Hematopoietic multipotent progenitor cell treated with erythropoietin and hydrocortisone succinate and interleukin-3 and kit ligand, for 6 days (in vitro differentiated cells): ENCODE measurements around the gene C1R.
"Not testable (repeated sequence)": the region's sequence is repeated elsewhere in the genome, so short reads cannot be mapped to it uniquely, and the experiment has no call there.

ENCODE experiments used
- DNase-seq: peaks from one replicate; pipeline ENCODE4 v3.0.0-alpha.2; 2015

C1R gene

DNA sequence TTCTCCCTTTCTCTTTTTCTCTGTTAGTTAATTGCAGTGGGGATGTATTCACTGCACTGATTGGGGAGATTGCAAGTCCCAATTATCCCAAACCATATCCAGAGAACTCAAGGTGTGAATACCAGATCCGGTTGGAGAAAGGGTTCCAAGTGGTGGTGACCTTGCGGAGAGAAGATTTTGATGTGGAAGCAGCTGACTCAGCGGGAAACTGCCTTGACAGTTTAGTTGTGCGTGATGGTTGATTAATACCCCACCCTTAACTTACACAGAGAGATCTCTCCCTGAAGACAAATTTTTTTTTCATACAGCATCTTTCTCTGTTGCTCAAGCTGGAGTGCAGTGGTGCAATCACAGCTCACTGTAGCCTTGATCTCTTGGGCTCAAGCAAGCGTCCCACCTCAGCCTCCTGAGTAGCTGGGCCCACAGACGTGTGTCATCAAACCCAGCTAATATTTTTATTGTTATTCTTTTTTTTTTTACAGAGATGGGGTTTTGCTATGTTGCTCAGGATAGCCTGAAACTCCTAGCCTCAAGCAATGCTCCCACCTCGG lies 27.1 kb downstream of the C1R start:
- DNase-seq: no peak

DNA sequence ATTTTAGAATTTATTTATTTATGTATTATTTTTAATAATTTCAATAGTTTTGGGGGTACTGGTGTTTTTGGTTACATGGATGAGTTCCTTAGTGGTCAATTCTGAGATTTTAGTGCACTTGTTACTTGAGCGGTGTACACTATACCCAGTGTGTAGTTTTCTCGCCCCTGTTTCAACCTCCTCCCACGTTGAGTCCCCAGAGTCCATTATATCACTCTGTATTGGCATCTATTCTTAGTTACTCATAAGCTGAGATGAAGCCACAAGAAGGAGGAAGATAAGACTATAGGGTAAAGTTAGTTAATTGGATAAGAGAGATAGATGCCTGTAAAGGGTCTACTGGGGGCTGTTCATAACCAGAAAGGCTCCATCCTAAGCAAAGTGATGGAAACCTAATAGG lies 27.7 kb downstream of the C1R start:
- no peak for DNase-seq

DNA sequence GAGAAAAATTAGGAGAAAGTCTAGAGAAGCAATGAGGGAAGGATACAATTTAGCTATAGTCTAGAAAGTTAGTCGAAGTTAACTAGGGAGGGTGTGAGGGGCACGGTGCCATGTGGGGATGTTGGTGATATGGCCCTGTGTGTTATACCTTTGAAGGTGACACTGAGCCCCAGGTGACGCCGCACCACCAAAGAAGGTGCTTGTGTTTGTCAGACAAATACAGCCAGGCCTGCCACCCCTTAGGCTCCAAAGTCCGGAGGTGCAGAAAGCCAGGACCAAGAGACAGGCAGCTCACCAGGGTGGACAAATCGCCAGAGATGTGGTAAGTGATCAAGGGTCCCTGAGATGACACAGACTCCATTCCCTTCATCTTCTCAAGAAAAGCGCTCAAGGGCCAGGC lies 30.6 kb downstream of the C1R start:
- DNase-seq: no peak

DNA sequence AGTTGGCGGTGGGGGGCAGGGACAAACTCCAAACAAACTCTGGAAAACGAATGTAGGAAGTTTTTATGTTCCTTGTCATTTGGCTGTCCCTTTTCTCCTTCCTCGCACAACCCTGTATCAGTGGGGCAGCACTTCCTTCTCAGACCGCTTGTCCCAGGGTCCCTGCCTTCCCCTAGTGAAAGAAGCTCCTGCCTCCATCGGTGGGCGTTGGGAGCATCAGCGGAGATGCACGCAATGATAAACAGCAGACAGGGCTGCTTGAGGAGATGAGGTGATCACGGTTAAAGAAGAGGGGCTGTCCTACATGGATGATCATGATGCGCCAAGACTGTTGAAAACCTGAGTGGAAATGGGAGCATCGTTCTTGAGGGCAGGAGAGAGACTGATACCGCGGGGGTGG lies 31.1 kb downstream of the C1R start:
- no peak for DNase-seq

DNA sequence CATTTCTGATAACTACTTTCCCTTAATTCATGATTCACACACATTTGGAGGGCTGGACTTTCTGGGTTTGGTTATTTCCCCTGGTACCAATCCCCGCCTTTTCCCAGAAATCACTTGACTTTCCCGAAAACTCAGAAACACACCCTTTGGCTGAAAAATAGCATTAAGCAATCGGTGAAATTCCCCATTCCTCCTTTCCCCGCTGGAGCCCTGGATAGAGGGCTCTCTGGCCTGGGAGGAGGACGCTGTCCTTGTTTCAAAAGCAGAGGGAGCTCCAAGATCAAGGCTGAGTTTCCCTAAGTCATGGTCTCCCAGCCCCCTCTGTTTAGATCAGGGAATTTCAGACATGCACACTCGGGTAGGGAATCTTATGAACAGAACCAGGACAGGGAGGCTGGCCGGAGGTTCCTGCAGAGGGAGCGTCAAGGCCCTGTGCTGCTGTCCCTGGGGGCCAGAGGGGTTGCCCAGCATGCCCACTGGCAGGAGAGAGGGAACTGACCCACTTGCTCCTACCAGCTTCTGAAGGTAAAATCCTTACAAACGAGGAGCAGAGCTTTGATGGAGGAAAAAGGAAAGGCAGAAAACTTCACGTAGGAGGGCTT lies 31.8 kb downstream of the C1R start, which contains the start of gene C1S:
Gene C1S (plus strand): TSS at position 366 of the 602 bp plus-strand sequence. CDS start 1,195 bp downstream, outside the sequence.
- DNase-seq: no peak

DNA sequence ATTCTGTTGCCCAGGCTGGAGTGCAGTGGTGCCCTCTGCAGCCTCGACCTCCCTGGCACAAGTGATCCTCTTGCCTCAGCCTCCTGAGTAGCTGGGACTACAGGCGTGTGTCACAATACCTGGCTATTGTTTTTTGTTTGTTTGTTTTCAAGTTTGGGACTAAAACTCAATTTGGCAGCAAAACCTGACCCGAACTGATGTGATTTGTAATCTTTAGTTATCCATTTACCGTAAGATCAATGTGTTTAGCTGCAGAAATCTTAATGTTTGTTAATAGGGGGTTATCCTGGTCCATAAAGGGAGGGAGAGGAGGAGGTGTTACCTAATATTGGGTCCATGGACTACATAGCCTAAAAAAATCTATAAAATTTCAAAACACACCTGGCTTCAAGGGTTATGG lies 32.5 kb downstream of the C1R start:
- DNase-seq: no peak

DNA sequence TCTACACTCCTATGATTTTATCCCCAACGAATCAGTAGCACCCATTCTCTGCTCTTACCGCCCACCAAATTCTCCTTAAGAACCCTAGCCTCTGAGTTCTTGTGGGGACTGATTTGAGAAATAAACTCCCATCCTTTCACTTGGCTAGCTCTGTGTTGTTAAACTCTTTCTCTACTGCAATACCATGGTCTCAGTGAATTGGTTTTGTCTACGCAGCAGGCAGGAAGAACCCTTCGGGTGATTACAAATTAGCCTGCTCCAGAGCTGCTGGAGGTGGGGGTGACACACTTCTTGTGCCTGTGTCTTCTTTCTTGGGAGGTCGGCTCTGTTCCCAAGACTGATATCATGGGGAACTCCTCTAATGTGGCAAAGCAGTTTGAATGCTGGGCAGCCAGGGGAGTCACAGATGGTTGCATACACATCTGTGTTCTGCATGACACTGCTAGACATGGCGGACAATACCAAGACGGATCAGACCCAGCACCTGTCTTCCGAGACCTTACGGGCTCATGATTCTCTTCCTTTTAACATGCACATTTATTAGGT lies 33.3 kb downstream of the C1R start:
- no peak for DNase-seq

DNA sequence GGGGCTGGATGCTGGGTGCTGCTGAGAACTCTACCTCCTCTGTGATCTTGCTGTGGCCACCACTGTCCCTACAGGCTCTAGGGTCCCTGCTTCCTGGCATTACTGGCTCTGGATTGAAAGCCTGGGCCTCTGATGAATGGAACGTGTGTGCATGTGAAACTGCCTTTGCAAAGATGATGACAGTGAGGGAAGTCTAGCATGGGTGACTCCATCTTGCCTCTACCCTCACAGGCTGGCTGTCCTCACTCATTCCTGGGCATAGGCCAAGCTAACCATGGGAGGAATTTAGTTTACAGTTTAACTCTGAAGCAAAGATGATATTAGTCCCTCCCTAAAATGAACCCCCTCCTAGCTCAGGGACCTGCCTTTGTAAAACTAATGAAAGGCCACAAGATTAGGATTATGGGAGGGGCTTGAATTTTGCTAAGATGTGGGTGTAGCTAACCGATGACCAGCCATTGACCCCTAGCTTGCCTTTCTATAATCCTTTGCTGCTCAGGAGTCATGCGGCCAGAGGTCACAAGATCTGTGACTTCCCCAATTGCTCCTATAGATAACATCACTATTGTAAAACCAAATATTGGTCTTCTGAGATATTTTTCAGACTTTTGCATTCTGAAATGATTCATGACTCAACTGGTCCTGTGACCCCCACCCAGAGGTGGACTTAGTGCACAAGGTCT lies 33.9 kb downstream of the C1R start:
- DNase-seq: peak; percentile 61

DNA sequence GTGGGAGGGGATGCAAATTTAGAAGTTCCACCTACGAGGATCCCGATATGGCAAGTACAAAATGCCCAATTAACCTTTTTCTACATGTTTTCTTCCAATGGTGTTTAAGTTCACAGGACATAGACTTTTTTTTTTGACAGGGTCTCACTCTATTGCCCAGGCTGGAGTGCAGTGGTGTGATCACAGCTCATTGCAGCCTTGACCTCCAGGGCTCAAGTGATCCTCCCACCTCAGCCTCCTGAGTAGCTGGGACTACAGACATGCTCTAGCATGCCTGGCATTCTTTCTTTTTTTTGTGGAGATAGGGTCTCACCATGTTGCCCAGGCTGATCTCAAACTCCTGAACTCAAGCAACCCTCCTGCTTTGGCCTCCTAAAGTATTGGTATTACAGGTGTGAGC lies 36.5 kb downstream of the C1R start:
- DNase-seq: not testable (repeated sequence)

DNA sequence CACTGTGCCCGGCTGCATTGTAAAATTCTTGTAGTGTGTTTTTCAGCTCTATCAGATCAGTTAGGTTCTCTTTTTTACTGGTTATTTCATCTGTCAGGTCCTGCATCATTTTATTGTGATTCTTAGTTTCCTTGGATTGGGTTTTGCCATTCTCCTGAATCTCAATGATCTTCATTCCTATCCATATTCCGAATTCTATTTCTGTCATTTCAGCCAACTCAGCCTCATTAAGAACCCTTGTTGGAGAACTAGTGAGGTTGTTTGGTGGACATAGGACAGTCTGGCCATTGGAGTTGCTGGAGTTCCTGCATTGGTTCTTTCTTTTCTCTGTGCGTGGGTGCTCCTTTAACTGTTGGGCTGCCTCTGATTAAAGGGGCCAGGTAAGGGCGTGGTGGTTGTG lies 37.3 kb downstream of the C1R start:
- no peak for DNase-seq

DNA sequence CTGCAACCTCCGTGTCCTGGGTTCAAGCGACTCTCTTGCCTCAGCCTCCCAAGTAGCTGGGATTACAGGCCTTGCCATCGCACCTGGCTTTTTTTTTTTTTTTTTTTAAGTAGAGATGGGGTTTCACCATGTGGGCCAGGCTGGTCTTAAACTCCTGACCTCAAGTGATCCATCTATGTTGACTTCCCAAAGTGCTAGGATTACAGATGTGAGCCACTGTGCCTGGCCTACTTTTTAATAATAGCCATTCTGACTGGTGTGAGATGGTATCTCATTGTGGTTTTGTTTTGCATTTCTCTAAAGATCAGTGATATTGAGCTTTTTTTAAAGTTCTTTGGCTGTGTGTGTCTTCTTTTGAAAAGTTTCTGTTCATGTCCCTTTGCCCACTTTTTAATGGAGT lies 42.3 kb downstream of the C1R start:
- DNase-seq: not testable (repeated sequence)

DNA sequence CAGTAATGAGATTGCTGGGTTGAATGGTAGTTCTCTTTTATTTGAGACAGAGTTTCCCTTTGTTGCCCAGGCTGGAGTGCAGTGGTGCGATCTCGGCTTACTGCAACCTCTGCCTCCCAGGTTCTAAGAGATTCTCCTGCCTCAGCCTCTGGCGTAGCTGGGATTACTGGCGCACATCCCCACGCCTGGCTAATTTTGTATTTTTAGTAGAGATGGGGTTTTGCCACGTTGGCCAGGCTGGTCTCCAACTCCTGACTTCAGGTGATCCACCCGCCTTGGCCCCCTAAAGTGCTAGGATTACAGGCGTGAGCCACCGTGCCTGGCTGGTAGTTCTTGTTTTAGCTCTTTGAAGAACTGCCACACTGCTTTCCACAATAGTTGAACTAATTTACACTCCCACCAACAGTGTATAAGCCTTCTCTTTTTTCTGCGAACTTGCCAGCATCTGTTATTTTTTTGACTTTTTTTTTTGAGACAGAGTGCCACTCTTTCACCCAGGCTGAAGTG lies 42.7 kb downstream of the C1R start:
- DNase-seq: not testable (repeated sequence)

DNA sequence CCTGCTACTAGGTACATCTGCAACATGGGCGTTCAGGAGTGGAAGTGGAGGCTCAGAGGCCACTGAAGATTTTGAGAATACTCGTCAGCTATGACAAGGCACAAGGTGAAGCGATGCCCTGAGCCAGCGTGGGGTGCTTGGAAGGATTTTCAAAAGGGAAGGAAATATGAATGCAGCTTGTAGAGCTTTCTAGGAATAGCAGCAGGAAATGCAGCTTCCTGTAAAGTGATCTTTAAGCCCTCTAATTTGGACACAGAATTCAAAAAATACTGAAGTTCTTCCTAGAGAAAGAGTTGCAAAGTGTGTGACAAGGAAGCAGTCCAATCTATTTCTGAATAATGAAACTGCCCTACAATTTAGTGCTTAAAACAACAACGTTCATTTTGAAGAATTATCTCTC lies 44.9 kb downstream of the C1R start:
- no peak for DNase-seq

DNA sequence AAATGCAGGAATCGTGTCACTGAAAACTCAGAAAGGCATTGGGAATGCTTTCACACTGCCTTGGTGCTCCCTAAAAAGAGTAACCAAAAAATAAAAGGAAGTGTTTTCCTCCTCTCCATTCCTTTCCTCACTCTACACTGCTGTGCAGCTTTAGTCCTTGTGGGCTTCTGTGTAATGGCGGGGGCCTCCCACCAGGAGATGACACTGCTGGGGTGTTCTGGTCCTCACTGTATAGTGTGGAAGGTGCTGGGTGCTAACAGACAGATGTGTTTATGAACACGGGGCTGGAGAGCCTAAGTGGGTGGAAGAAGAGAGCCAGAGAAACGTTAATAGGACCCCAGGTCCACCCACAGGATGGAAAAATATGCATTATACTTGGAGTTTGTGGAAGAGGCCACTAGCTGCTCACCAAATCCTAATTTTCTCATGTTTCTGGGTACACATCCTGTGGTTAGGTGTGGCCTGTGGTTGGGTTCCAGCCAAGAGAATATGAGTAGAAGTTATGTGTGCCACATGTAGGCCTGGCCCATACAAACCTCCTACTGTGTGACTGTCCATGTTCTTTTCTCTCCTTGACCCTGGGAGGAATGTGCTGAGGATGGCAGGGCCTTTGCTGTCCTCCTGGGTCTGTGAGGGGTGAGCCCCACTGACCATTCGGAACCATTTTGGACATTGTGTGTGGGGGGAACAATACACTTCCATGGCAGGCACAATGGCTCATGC lies 45.7 kb downstream of the C1R start:
- peak; percentile 51 for DNase-seq

DNA sequence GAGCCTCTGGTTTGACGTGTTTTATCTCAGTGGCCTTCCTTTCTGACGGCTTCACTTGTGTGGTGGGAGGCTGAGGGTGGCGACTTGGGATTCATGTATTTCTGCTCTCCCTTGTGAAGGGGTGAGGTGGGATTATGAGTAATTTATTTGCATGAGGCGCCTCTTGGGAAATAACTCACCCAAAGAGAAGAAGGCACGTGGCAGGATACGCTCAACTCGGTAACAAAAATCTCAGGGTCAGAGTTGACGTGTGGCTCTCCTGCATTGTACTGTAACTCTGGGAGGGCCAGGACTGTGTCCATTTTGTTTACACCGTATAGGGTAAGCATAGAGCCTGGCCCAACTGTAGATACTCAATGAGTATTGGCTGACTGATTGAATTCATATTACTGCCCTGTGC lies 46.3 kb downstream of the C1R start:
- DNase-seq: no peak

DNA sequence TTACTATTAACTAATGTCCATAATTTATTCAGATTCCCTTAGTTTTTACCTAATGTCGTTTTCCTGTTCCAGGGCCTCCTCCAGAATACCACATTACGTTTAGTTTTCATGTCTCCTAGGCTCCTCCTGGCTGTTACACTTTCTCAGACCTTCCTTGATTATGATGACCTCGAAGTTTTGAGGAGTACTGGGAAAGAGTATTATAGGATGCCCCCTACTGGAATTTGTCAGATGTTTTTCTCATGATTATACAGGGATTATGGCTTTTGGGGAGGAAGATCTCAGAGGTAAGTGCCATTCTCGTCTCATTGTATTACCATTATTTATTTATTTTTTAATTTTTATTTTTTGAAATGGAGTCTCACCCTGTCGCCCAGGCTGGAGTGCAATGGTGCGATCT lies 49.4 kb downstream of the C1R start:
- peak; percentile 82 for DNase-seq

DNA sequence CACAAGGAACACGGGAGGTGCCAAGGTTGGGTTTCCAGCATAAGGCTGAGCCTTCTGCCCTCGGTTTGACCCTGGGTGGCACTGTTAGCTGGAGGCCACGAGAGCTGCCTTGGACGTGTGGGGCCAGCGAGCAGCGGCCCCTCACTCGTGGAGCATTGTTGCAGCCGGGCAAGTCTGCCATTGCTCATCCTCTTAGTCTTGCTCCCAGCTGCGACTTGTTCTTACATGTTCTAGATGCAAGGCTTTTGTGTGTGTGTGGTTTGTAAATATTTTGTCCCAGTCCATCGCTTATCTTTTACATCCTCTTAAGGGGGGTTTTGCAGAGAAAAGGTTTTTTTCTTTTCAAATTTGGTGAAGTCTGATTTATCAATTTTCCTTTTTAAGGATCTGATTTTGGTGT lies 52.8 kb downstream of the C1R start:
- DNase-seq: no peak

DNA sequence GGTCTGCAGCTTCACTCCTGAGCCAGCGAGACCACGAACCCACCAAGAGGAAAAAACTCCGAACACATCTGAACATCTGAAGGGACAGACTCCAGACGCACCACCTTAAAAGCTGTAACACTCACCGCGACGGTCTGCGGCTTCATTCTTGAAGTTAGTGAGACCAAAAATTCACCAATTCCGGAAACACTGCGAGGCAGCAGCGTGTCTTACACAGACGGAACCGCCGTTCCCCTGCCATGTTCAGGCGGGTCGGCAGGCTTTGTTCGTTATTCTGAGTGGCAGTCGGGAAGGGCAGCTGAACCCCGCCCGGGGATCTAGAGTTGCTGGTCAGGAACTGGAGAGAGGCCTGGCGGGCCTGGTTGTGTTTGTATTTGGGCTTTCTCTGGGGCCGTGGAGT lies 53.7 kb downstream of the C1R start:
- DNase-seq: no peak

DNA sequence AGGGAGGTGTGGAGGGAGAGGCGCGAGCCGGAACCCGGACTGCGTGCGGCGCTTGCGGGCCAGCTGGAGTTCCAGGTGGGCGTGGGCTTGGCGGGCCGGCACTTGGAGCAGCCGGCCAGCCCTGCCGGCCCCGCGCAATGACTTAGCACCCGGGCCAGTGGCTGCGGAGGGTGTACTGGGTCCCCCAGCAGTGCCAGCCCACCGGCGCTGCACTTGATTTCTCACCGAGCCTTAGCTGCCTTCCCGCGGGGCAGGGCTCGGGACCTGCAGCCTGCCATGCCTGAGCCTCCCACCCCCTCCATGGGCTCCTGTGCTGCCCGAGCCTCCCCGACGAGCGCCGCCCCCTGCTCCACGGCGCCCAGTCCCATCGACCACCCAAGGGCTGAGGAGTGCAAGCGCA lies 54.8 kb downstream of the C1R start:
- not testable (repeated sequence) for DNase-seq

DNA sequence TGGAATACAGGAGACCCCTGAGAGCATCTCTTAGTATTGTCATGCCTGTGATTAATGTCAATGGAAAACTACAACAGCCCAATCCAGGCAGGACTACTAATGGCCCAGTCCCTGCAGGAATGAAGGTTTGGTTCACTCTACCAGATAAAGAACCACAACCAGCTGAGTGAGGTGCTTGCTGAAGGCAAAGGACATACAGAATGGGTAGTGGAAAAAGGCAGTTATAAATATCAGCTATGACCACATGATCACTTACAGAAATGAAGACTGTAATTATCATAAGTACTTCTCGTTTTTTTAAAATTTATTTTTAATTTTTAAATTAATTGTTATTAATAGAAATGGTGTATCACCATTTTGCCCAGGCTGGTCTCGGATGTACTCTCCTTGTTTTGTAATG lies 56.8 kb downstream of the C1R start:
- peak; percentile 63 for DNase-seq

DNA sequence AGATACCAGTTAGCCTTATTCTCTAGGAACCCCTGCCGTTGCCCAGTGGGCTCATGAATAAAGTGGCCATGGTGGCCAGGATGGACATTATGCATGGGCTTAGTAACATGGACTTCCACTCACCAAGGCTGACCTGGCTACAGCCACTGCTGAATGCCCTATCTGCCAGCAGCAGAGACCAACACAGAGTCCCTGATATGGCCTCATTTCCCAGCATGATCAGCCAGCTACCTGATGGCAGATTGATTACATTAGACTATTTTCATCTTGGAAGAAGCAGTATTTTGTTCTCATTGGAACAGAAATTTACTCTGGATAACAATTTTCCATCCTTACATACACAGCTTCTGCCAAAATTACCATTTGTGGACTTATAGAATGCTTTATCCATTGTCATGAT lies 57.8 kb downstream of the C1R start:
- DNase-seq: peak; percentile 33

DNA sequence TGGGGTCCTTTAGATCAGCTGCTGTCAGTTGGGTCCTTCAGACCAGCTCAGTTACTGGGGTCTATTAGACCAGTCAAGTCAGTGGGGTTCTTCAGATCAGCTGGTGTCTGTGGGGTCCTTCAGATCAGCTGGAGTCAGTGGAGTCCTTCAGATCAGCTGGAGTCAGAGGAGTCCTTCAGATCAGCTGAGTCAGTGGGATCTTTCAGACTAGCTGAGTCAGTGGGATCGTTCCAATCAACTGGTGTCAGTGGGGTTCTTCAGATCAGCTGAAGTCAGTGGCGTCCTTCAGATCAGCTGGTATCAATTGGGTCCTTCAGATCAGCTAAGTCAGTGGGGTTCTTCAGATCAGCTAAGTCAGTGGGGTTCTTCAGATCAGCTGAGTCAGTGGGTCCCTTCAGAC lies 59.3 kb downstream of the C1R start:
- no peak for DNase-seq

DNA sequence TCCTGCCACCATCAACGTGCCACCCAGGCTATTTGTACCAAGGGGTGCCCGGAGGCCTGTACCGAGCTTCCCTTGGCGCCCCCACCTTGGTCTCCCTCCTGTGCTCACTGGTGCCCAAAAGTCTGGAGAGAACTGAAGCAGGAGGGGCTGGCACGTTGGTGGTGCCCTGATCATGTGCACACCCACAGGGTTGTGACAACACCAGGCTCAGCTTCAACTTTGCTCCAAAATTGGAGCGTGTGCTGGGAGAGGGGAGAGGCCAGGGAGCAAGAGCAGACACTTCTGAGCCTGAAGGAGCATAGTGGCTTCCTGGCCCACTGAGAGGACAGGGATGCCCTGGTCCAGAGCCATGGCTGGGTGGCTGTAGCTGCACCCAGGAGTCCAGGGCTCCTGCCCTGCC lies 60.9 kb downstream of the C1R start:
- no peak for DNase-seq
